GM08714 (cell line): ENCODE data around the gene CAPN8.
"Not testable (repeated sequence)": the region's sequence is repeated elsewhere in the genome, so short reads cannot be mapped to it uniquely, and the experiment has no call there.

Experiments
- H3K4me3 ChIP-seq: fragments of 200-500 bp; sonication (Bioruptor generic); 2 replicates; pipeline ENCODE4 v1.5.1; 2014; ENCODE audit warnings: mild to moderate bottlenecking, low read length, inconsistent platforms
- ZNF274 ChIP-seq: IDR thresholded peaks from 2 replicates; pipeline ENCODE4 v1.6.1; 2012; ENCODE audit warnings: mild to moderate bottlenecking, low read depth, low read length

The CAPN8 gene

GRCh38 chr1:223525546-223525945 lies 140.0 kb downstream of the CAPN8 start:
- no peak for TF ChIP-seq ZNF274
- no peak overlapping the region for H3K4me3 ChIP-seq

GRCh38 chr1:223524930-223525451 lies 140.5 kb downstream of the CAPN8 start:
- H3K4me3 ChIP-seq: no peak overlapping the region
- TF ChIP-seq ZNF274: no peak

GRCh38 chr1:223521150-223521549 lies 144.4 kb downstream of the CAPN8 start:
- TF ChIP-seq ZNF274: no peak
- H3K4me3 ChIP-seq: no peak overlapping the region

GRCh38 chr1:223520200-223520599 lies 145.3 kb downstream of the CAPN8 start:
- H3K4me3 ChIP-seq: no peak overlapping the region
- no peak for TF ChIP-seq ZNF274

GRCh38 chr1:223519116-223519515 lies 146.4 kb downstream of the CAPN8 start:
- no peak for TF ChIP-seq ZNF274
- no peak overlapping the region for H3K4me3 ChIP-seq

- H3K4me3 ChIP-seq: not testable (repeated sequence)
Observed at GRCh38 chr1:223518553-223518952, 146.9 kb downstream of the CAPN8 start.

- TF ChIP-seq ZNF274: no peak
- no peak overlapping the region for H3K4me3 ChIP-seq
Observed at GRCh38 chr1:223515926-223516325, 149.6 kb downstream of the CAPN8 start.

GRCh38 chr1:223515421-223515820 lies 150.1 kb downstream of the CAPN8 start:
- no peak for TF ChIP-seq ZNF274
- H3K4me3 ChIP-seq: no peak overlapping the region

GRCh38 chr1:223514644-223515043 lies 150.9 kb downstream of the CAPN8 start:
- no peak overlapping the region for H3K4me3 ChIP-seq
- no peak for TF ChIP-seq ZNF274

GRCh38 chr1:223513309-223513708 lies 152.2 kb downstream of the CAPN8 start:
- no peak for TF ChIP-seq ZNF274
- H3K4me3 ChIP-seq: no peak overlapping the region

GRCh38 chr1:223512057-223512456 lies 153.4 kb downstream of the CAPN8 start:
- no peak overlapping the region for H3K4me3 ChIP-seq
- TF ChIP-seq ZNF274: no peak

GRCh38 chr1:223508796-223509195 lies 156.7 kb downstream of the CAPN8 start:
- H3K4me3 ChIP-seq: no peak overlapping the region
- no peak for TF ChIP-seq ZNF274

GRCh38 chr1:223504741-223505140 lies 160.8 kb downstream of the CAPN8 start:
- no peak overlapping the region for H3K4me3 ChIP-seq
- no peak for TF ChIP-seq ZNF274

GRCh38 chr1:223503348-223503747 lies 162.2 kb downstream of the CAPN8 start:
- no peak overlapping the region for H3K4me3 ChIP-seq
- no peak for TF ChIP-seq ZNF274

- TF ChIP-seq ZNF274: no peak
- no peak overlapping the region for H3K4me3 ChIP-seq
Observed at GRCh38 chr1:223500560-223501425, 164.7 kb downstream of the CAPN8 start.
